Esophagus muscularis mucosa (tissue), 4 donors: ENCODE results near the gene SIDT2. TPM values are rescaled to one million over a fixed set of nuclear protein-coding genes. Genes with fewer than 3 reads are reported as not detected.
"Not testable (repeated sequence)": the region's sequence is repeated elsewhere in the genome, so short reads cannot be mapped to it uniquely, and the experiment has no call there.

Source experiments
- DNase-seq: peaks from one replicate; pipeline ENCODE4 v3.0.0-alpha.2; 2017; ENCODE audit errors: extremely low spot score
- H3K27ac ChIP-seq, 4 donors: fragments of 200-600 bp; sonication (generic); replicated peaks in 1 of 4; 1 replicate in 3 of 4; 2 replicates in 1 of 4; pipeline ENCODE4 v1.5.1; 2016 to 2019; ENCODE audit warnings: mild to moderate bottlenecking in 1 of 4
- H3K27me3 ChIP-seq, 4 donors: fragments of 200-600 bp; sonication (generic); one replicate each; pipeline versions ENCODE4 v1.5.1 to v1.6.0; 2016 to 2019
- H3K36me3 ChIP-seq, 4 donors: fragments of 200-600 bp; sonication (generic); one replicate each; pipeline ENCODE4 v1.5.1; 2016 to 2019
- H3K4me1 ChIP-seq, 4 donors: fragments of 200-600 bp; sonication (generic); one replicate each; pipeline ENCODE4 v1.5.1; 2016 to 2019
- H3K4me3 ChIP-seq, 4 donors: fragments of 200-600 bp; sonication (generic); 1 replicate in 2 of 4; 2 replicates in 2 of 4; pipeline ENCODE4 v1.5.1; 2016 to 2019; ENCODE audit warnings: mild to moderate bottlenecking in 4 of 4, moderate library complexity in 1 of 4
- H3K9me3 ChIP-seq, 4 donors: fragments of 200-600 bp; sonication (generic); 1 replicate in 3 of 4; 2 replicates in 1 of 4; pipeline ENCODE4 v1.5.1; 2016 to 2019
- CTCF ChIP-seq, 3 experiments: fragments of 200-600 bp in 2 of 3; fragments of 450-650 bp in 1 of 3; sonication (generic) in 2 of 3; IDR thresholded peaks; one replicate each; pipeline ENCODE4 v1.5.1; 2017 to 2019; ENCODE audit warnings: antibody characterized with exemption in 3 of 3, mild to moderate bottlenecking in 2 of 3, moderate library complexity in 1 of 3
- EP300 ChIP-seq: sonication (generic); formaldehyde crosslinking; IDR thresholded peaks from one replicate; pipeline ENCODE4 v1.6.1; 2017; ENCODE audit warnings: antibody characterized with exemption
- POLR2A ChIP-seq: fragments of 450-650 bp; IDR thresholded peaks from one replicate; pipeline ENCODE4 v1.6.1; 2017; ENCODE audit warnings: antibody characterized with exemption, moderate library complexity, mild to moderate bottlenecking, low read depth
- POLR2AphosphoS5 ChIP-seq, 2 donors: sonication (generic); formaldehyde crosslinking; IDR thresholded peaks; one replicate each; pipeline ENCODE4 v1.6.1; 2017; ENCODE audit warnings: antibody characterized with exemption in 2 of 2
- WGBS: methylation state at CpG from one replicate; pipeline ENCODE4 v1.1.5; 2018; 5-methylcytosine and 5-hydroxymethylcytosine counted together
- intact Hi-C: fragments of 100-400 bp; cut with DNase I; formaldehyde crosslinking; loops from one replicate; pipeline ENCODE4 v1.15.1; 2023
- total RNA-seq, 4 donors: library from RNA; depleted of rRNA; stranded (reverse); fragments of >200 nt; gene quantifications; one replicate each; pipeline versions ENCODE4 v1.1.0 to v1.2.1, GENCODE V29; 2016

SIDT2 gene
- total RNA-seq, 4 donors from 2014 or later = 26.5 to 34.1 (median 29.3) TPM

GRCh38 chr11:117137223-117138086 is 41.1 kb upstream of the SIDT2 start:
- H3K4me1 ChIP-seq, DNase-seq, H3K27me3 ChIP-seq, H3K4me3 ChIP-seq, H3K9me3 ChIP-seq, intact Hi-C loops, H3K36me3 ChIP-seq: not testable (repeated sequence)
- WGBS = no CpG with 5 or more reads among the region's 15 CpGs
- H3K27ac ChIP-seq = peak overlapping the region in 2 of 4 donors; percentile 47
- TF ChIP-seq POLR2AphosphoS5 (IDR thresholded peaks at IDR 0.05) = peak in 1 of 2 donors; percentile 76

- Histone ChIP-seq H3K27ac (peak overlapping the region; percentile 91 to 98 (median 92)), H3K4me3 (peak overlapping the region; percentile 79 to 94 (median 85)), H3K9me3 (no peaks in the 10 kb centered on the region), H3K27me3 (no peaks in the 10 kb centered on the region), H3K36me3 (peaks cover 6 to 16% (median 13%) of the 10 kb centered on the region in 4 donors), H3K4me1 (peaks cover 24 to 41% (median 39%) of the 10 kb centered on the region in 4 donors)
- intact Hi-C loops = no loop called here
- TF ChIP-seq EP300 = no peak
- no peak for TF ChIP-seq POLR2AphosphoS5 (IDR thresholded peaks at IDR 0.05)
- no peak for TF ChIP-seq POLR2A
- no peak for TF ChIP-seq CTCF (IDR thresholded peaks at IDR 0.05)
- no peak for DNase-seq
- WGBS = 8% methylated on average over 5 of the region's 5 CpGs
These were observed 35.2 kb upstream of the SIDT2 start for GRCh38 chr11:117143390-117143789.

- peak within 1 kb of the TSS; percentile 91 to 98 (median 92) for H3K27ac ChIP-seq
- peak within 1 kb of the TSS; percentile 79 to 94 (median 85) for H3K4me3 ChIP-seq
- H3K9me3 ChIP-seq = no peaks in the 10 kb centered on the region
- peaks cover 6 to 16% (median 13%) of the 10 kb centered on the region in 4 donors for H3K36me3 ChIP-seq
- peak; percentile 99 for DNase-seq
- WGBS = 0% methylated on average over 15 of the region's 48 CpGs
- TF ChIP-seq CTCF (IDR thresholded peaks at IDR 0.05) (no peak), EP300 (no peak), POLR2A (peak; percentile 84), POLR2AphosphoS5 (IDR thresholded peaks at IDR 0.05) (peak; percentile 93 to 97)
- H3K27me3 ChIP-seq = no peaks in the 10 kb centered on the region
- intact Hi-C loops = no loop called here
- H3K4me1 ChIP-seq = peaks cover 26 to 47% (median 45%) of the 10 kb centered on the region in 4 donors
These were observed 34.6 kb upstream of the SIDT2 start, which contains the start of gene PAFAH1B2 for GRCh38 chr11:117143871-117144476. PAFAH1B2 (plus strand) TSS chr11:117144287; CDS start chr11:117152448, 8,161 bp downstream.

GRCh38 chr11:117144477-117145392 is 33.8 kb upstream of the SIDT2 start:
- TF ChIP-seq EP300 (peak; percentile 30), POLR2AphosphoS5 (IDR thresholded peaks at IDR 0.05) (peak; percentile 39 to 41), POLR2A (no peak), CTCF (IDR thresholded peaks at IDR 0.05) (no peak)
- intact Hi-C loops = no loop called here

More at GRCh38 chr11:117144477-117145392, 33.8 kb upstream of the SIDT2 start:
- peak; percentile 94 for DNase-seq
- Histone ChIP-seq H3K4me3 (peak overlapping the region; percentile 79 to 94 (median 85)), H3K27ac (peak overlapping the region; percentile 91 to 98 (median 92)), H3K27me3 (no peaks in the 10 kb centered on the region), H3K4me1 (peaks cover 30 to 54% (median 51%) of the 10 kb centered on the region in 4 donors), H3K9me3 (no peaks in the 10 kb centered on the region), H3K36me3 (peaks cover 6 to 16% (median 13%) of the 10 kb centered on the region in 4 donors)
- under 1% methylated on average over 27 of the region's 62 CpGs for WGBS
